BJ (cell line): ENCODE results near the gene FUT7. TPM values are rescaled to one million over a fixed set of nuclear protein-coding genes. Genes with fewer than 3 reads are reported as not detected.

Experiments used
- CTCF ChIA-PET: fragments of 350-600 bp; formaldehyde crosslinking; extraction: SDS; loops from one replicate; lab custom pipeline; 2021; ENCODE audit warnings: antibody characterized with exemption, inconsistent platforms; lab: Yijun Ruan, JAX
- POLR2A ChIA-PET: fragments of 300-600 bp; sonication (Branson Sonifier 250); formaldehyde crosslinking; extraction: SDS; loops from one replicate; lab custom pipeline; 2021; ENCODE audit warnings: antibody characterized with exemption; lab: Charles Lee
- DNase-seq: peaks from one replicate; pipeline ENCODE4 v3.0.0-alpha.2; 2011; ENCODE audit warnings: low read depth
- H3K27me3 ChIP-seq: 2 replicates; pipeline ENCODE4 v1.6.0; 2011; ENCODE audit warnings: low read length; ENCODE audit not compliant: control insufficient read depth, insufficient read depth
- H3K36me3 ChIP-seq: 2 replicates; pipeline ENCODE4 v1.5.1; 2011; ENCODE audit warnings: low read length; ENCODE audit not compliant: control insufficient read depth, insufficient read depth
- H3K4me3 ChIP-seq: 2 replicates; pipeline ENCODE4 v1.5.1; 2011; ENCODE audit warnings: low read depth, mild to moderate bottlenecking, control low read depth, low read length
- CTCF ChIP-seq: IDR thresholded peaks from 2 replicates; pipeline ENCODE4 v1.5.1; 2011; ENCODE audit warnings: low read depth, mild to moderate bottlenecking, control low read depth, inconsistent platforms, low read length, moderate library complexity; ENCODE audit not compliant: insufficient read depth
- polyA plus RNA-seq: library from polyadenylated mRNA; depleted of rRNA; stranded (reverse); fragments of >200 nt; gene quantifications from 2 replicates; pipeline ENCODE4 v1.2.3, GENCODE V29; 2011

FUT7 gene
- polyA plus RNA-seq, 1 experiment, result not detected

- CTCF ChIA-PET, result interaction anchor here (0.9 to 9.4 kb wide), 11 partner anchors 9 to 281 kb away, joined by 3 to 153 read pairs (median 11); partner anchors contain the start of genes AJM1 and NPDC1
- no peaks in the 10 kb centered on the region for H3K36me3 ChIP-seq
- peak overlapping the region; percentile 4 for H3K4me3 ChIP-seq
- POLR2A ChIA-PET, result no interaction called here
- TF ChIP-seq CTCF, result no peak
- no peak for DNase-seq
- no peaks in the 10 kb centered on the region for H3K27me3 ChIP-seq
Observed at GRCh38 chr9:137069508-137070091, 37.7 kb upstream of the FUT7 start.

GRCh38 chr9:137068539-137069507 is 36.9 kb upstream of the FUT7 start:
- Histone ChIP-seq H3K36me3 (no peaks in the 10 kb centered on the region), H3K27me3 (no peaks in the 10 kb centered on the region), H3K4me3 (no peak overlapping the region)
- ChIA-PET CTCF (interaction anchor here (1.0 to 9.4 kb wide), 20 partner anchors 8 to 294 kb away, joined by 3 to 153 read pairs (median 6); partner anchors contain the start of genes AJM1, CYSRT1, MAN1B1 and NPDC1), POLR2A (no interaction called here)
- TF ChIP-seq CTCF, result no peak
- DNase-seq, result no peak

GRCh38 chr9:137067860-137068538 is 36.1 kb upstream of the FUT7 start:
- Histone ChIP-seq H3K27me3 (no peaks in the 10 kb centered on the region), H3K4me3 (no peak overlapping the region), H3K36me3 (no peaks in the 10 kb centered on the region)
- ChIA-PET POLR2A (no interaction called here), CTCF (interaction anchor here (0.6 to 9.4 kb wide), 24 partner anchors 8 to 293 kb away, joined by 3 to 153 read pairs (median 4); partner anchors contain the start of genes CYSRT1, MAN1B1, NPDC1 and RNF224)
- no peak for DNase-seq
- TF ChIP-seq CTCF, result peak; percentile 87

- POLR2A ChIA-PET, result no interaction called here
- Histone ChIP-seq H3K27me3 (no peaks in the 10 kb centered on the region), H3K36me3 (no peaks in the 10 kb centered on the region), H3K4me3 (no peak overlapping the region)
- TF ChIP-seq CTCF, result no peak
- CTCF ChIA-PET, result interaction anchor here (1.0 to 9.4 kb wide), 11 partner anchors 8 to 279 kb away, joined by 3 to 153 read pairs (median 5); partner anchors contain the start of genes MAN1B1, NPDC1 and UAP1L1
- DNase-seq, result no peak
Observed at GRCh38 chr9:137066096-137066861, 34.4 kb upstream of the FUT7 start.
